GM23248 (cell line): Measurements from ENCODE around the gene KRT84. TPM values are rescaled to one million over a fixed set of nuclear protein-coding genes. Genes with fewer than 3 reads are reported as not detected.

ENCODE experiments used
- DNase-seq: peaks from one replicate; pipeline ENCODE4 v3.0.0-alpha.2; 2015
- H2AFZ ChIP-seq: fragments of 200-600 bp; sonication (generic); 2 replicates; pipeline ENCODE4 v1.6.1; 2016; ENCODE audit warnings: antibody characterized with exemption
- H3F3A ChIP-seq: fragments of 200-600 bp; sonication (generic); 2 replicates; pipeline ENCODE4 v1.6.1; 2016; ENCODE audit warnings: mild to moderate bottlenecking, antibody characterized with exemption, mixed run types; ENCODE audit not compliant: insufficient read depth
- H3K27ac ChIP-seq: fragments of 200-600 bp; sonication (generic); 2 replicates; pipeline ENCODE4 v1.5.1; 2016; ENCODE audit warnings: mild to moderate bottlenecking
- H3K27me3 ChIP-seq: fragments of 200-600 bp; sonication (generic); replicated peaks from 2 replicates; pipeline ENCODE4 v1.6.1; 2016; ENCODE audit warnings: mild to moderate bottlenecking; ENCODE audit not compliant: insufficient read depth
- H3K36me3 ChIP-seq: fragments of 200-600 bp; sonication (generic); 2 replicates; pipeline ENCODE4 v1.6.1; 2016; ENCODE audit warnings: low read depth, mild to moderate bottlenecking
- H3K4me1 ChIP-seq: fragments of 200-600 bp; sonication (generic); 2 replicates; pipeline ENCODE4 v1.6.1; 2016; ENCODE audit warnings: mild to moderate bottlenecking; ENCODE audit not compliant: insufficient read depth
- H3K4me2 ChIP-seq: fragments of 200-600 bp; sonication (generic); one replicate; pipeline ENCODE4 v1.6.1; 2016; ENCODE audit warnings: mild to moderate bottlenecking; ENCODE audit not compliant: unreplicated experiment
- H3K4me3 ChIP-seq: fragments of 200-600 bp; sonication (generic); 2 replicates; pipeline ENCODE4 v1.5.1; 2016; ENCODE audit warnings: mild to moderate bottlenecking
- H3K79me2 ChIP-seq: fragments of 200-600 bp; sonication (generic); 2 replicates; pipeline ENCODE4 v1.6.1; 2016; ENCODE audit warnings: mild to moderate bottlenecking; ENCODE audit not compliant: insufficient read depth
- H3K9ac ChIP-seq: fragments of 200-600 bp; sonication (generic); 2 replicates; pipeline ENCODE4 v1.6.1; 2016; ENCODE audit warnings: mild to moderate bottlenecking
- H3K9me2 ChIP-seq: fragments of 200-600 bp; sonication (generic); 2 replicates; pipeline ENCODE4 v1.6.1; 2016; ENCODE audit warnings: mixed run types, mild to moderate bottlenecking, moderate library complexity; ENCODE audit not compliant: insufficient read depth
- H3K9me3 ChIP-seq: fragments of 200-600 bp; sonication (generic); one replicate; pipeline ENCODE4 v1.6.1; 2017; ENCODE audit warnings: low read depth
- H4K20me1 ChIP-seq: fragments of 200-600 bp; sonication (generic); 2 replicates; pipeline ENCODE4 v1.6.0; 2016; ENCODE audit not compliant: insufficient read depth
- EZH2 ChIP-seq: fragments of 200-600 bp; sonication (generic); IDR thresholded peaks from 2 replicates; pipeline ENCODE4 v1.6.1; 2018; ENCODE audit warnings: antibody characterized with exemption, mild to moderate bottlenecking; ENCODE audit not compliant: insufficient read depth, poor library complexity, severe bottlenecking
- EZH2phosphoT487 ChIP-seq: fragments of 200-600 bp; sonication (generic); IDR thresholded peaks from 2 replicates; pipeline ENCODE4 v1.6.1; 2018; ENCODE audit warnings: antibody characterized with exemption, moderate library complexity, mild to moderate bottlenecking, low read depth; ENCODE audit not compliant: insufficient read depth
- WGBS, 2 experiments: methylation state at CpG; one replicate each; pipeline ENCODE4 v1.1.6; 2015 to 2017; ENCODE audit warnings: low lambda C conversion rate in 2 of 2, low coverage in 1 of 2; ENCODE audit errors: missing lambda C conversion rate in 2 of 2; 5-methylcytosine and 5-hydroxymethylcytosine counted together
- in situ Hi-C: fragments of 300-500 bp; cut with MboI; formaldehyde crosslinking; loops from 2 replicates; pipeline ENCODE4 v1.15.0; 2020
- polyA plus RNA-seq: library from polyadenylated mRNA; unstranded; fragments of >200 nt; fragmentation: Nextera tagmentation; extraction: Ambion mirVana; gene quantifications from 2 replicates; pipeline ENCODE4 v1.2.1, GENCODE V29; 2016
- total RNA-seq: library from RNA; depleted of rRNA; stranded (reverse); fragments of >200 nt; shearing (Covaris generic); gene quantifications from 2 replicates; pipeline ENCODE4 v1.2.3, GENCODE V29; 2014

KRT84 gene
- total and polyA plus RNA-seq, 2 experiments from 2014 or later, result not detected

DNA sequence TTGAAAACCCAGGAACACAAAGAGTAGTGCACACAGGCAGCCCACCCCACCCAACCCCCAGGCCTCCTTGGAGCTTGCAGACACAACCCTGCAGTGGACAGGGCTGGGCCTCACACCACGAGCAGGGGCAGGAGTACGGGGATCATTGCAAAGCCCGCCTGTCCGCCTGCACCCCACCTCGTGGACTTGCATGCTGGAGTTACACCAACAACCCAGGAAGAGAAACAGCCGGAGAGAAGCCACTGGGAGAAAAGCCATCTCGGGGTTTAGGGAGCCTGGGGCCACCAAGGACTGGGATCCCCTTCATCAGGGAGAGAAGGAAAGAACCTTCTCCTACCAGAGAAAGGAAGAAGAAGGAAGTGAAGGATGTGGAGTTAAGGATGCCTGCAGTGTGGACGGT lies 8.2 kb downstream of the KRT84 start:
- H2AFZ ChIP-seq, result no peak overlapping the region
- H3K4me2 ChIP-seq, result no peak overlapping the region
- H3K4me1 ChIP-seq, result no peaks in the 10 kb centered on the region
- H4K20me1 ChIP-seq, result no peaks in the 10 kb centered on the region
- H3K9me2 ChIP-seq, result no peaks in the 10 kb centered on the region
- no peak overlapping the region for H3K4me3 ChIP-seq
- no peak overlapping the region for H3K27ac ChIP-seq
- DNase-seq, result no peak
- H3K79me2 ChIP-seq, result no peaks in the 10 kb centered on the region
- H3K27me3 ChIP-seq, result no peaks in the 10 kb centered on the region
- H3K36me3 ChIP-seq, result no peaks in the 10 kb centered on the region
- no peak overlapping the region for H3K9ac ChIP-seq
- no peaks in the 10 kb centered on the region for H3F3A ChIP-seq
- no peaks in the 10 kb centered on the region for H3K9me3 ChIP-seq
- no peak for TF ChIP-seq EZH2phosphoT487
- TF ChIP-seq EZH2, result no peak
- in situ Hi-C loops, result loop anchor here (25.0 kb wide), 1 partner anchor 610 kb away; no protein-coding TSS in a partner anchor
- WGBS, 2 experiments, result 66 to 74% methylated on average over 8 of the region's 8 CpGs

DNA sequence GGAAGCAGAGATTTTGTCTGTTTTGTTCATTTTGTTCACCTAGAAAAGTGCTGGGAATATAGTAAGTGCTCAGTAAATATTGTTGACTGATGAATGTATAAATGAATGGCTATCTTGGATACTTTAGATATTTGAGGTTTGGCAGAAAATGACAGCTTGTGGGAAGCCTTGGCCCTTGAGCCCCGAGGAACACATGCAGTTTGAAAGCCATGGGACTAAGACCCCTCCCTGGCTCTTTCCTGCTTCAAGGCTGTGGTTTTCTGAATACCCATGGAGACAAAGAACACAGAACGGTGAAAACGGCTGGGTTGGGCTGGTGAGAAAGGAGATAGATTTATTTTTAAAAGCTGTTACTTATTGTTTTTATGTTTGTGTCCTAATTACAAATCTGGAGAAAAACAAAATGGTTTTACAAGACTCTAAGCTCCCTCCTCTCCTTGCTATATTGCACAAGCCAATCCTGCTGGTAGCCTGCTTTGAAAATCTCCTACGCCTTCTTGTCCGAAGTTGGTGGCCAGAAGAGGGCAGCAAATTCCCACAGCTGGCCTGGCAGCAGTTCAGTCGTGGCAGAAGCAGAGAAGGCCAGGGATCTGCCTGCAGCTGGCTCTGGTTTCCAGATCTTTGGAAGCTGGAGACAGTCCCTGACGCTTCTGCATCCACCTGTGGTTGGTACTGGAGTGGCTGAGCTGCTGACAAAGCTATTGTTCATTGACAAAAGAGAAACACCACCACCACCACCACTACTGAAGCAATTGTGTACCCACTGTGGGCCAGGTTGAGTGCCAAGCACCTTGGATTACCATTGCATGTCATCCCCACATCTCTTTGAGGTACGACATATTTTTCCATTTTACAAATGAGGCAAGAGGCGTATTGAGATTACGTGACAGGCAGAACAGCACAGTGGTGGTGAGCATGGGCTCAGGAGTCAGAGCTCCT lies 13.0 kb downstream of the KRT84 start:
- Histone ChIP-seq H4K20me1 (no peaks in the 10 kb centered on the region), H3K4me2 (no peak overlapping the region), H3F3A (no peaks in the 10 kb centered on the region), H3K79me2 (no peaks in the 10 kb centered on the region), H3K27me3 (peaks cover 14% of the 10 kb centered on the region), H3K4me1 (0 out of 2 replicates have a peak, but pooled peaks cover 2% of the 10 kb centered on the region), H3K9me3 (no peaks in the 10 kb centered on the region), H3K27ac (no peak overlapping the region), H3K4me3 (no peak overlapping the region), H3K36me3 (no peaks in the 10 kb centered on the region), H3K9ac (no peak overlapping the region), H2AFZ (no peak overlapping the region), H3K9me2 (no peaks in the 10 kb centered on the region)
- DNase-seq, result peak; percentile 95
- in situ Hi-C loops, result no loop called here
- TF ChIP-seq EZH2 (no peak), EZH2phosphoT487 (no peak)
- WGBS, 2 experiments, result 13 to 14% methylated on average over 10 of the region's 10 CpGs

DNA sequence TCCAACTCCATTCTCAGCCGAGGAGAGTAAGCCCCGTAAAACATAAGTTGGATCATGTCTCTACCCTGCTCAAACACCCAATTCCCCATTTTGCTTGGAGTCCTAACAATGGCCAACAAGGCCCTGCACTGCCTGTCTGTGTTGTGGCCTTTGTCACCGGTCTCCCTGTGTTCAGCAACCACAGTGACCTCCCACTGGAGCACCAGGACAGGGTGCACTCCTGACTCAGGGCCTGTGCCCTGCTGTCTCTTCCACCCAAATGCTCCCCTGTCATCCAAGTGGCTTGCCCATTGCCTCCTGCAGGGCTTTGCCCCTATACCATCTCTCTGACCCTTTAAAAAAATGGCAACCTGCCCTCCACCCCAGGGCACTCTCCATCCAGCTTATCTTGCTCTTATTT lies 13.7 kb downstream of the KRT84 start:
- 78 to 79% methylated on average over 3 of the region's 3 CpGs for WGBS, 2 experiments
- in situ Hi-C loops, result no loop called here
- DNase-seq, result no peak

GRCh38 chr12:52370926-52371608 lies 14.4 kb downstream of the KRT84 start:
- no peaks in the 10 kb centered on the region for H4K20me1 ChIP-seq
- in situ Hi-C loops, result no loop called here
- DNase-seq, result peak; percentile 70
- 32 to 37% methylated on average over 12 of the region's 12 CpGs for WGBS, 2 experiments
- no peaks in the 10 kb centered on the region for H3K9me2 ChIP-seq
- H3K27me3 ChIP-seq, result peaks cover 22% of the 10 kb centered on the region
- no peaks in the 10 kb centered on the region for H3K79me2 ChIP-seq
- no peak overlapping the region for H3K9ac ChIP-seq
- peak overlapping the region; percentile 67; the same call in 1 of the 2 replicates for H2AFZ ChIP-seq
- TF ChIP-seq EZH2 (no peak), EZH2phosphoT487 (no peak)
- no peak overlapping the region for H3K4me2 ChIP-seq
- H3K4me1 ChIP-seq, result 0 out of 2 replicates have a peak, but pooled peaks cover 2% of the 10 kb centered on the region
- H3K9me3 ChIP-seq, result no peaks in the 10 kb centered on the region
- H3K27ac ChIP-seq, result no peak overlapping the region
- no peaks in the 10 kb centered on the region for H3K36me3 ChIP-seq
- H3F3A ChIP-seq, result no peaks in the 10 kb centered on the region
- no peak overlapping the region for H3K4me3 ChIP-seq

More for the DNA sequence above, 13.7 kb downstream of the KRT84 start:
- H4K20me1 ChIP-seq, result no peaks in the 10 kb centered on the region
- no peaks in the 10 kb centered on the region for H3K79me2 ChIP-seq
- H3K9me3 ChIP-seq, result no peaks in the 10 kb centered on the region
- no peak overlapping the region for H3K4me3 ChIP-seq
- no peak overlapping the region for H3K27ac ChIP-seq
- no peak for TF ChIP-seq EZH2
- TF ChIP-seq EZH2phosphoT487, result no peak
- H3K9me2 ChIP-seq, result no peaks in the 10 kb centered on the region
- no peak overlapping the region for H3K4me2 ChIP-seq
- no peak overlapping the region for H3K9ac ChIP-seq
- 0 out of 2 replicates have a peak, but pooled peaks cover 2% of the 10 kb centered on the region for H3K4me1 ChIP-seq
- H3K27me3 ChIP-seq, result peaks cover 19% of the 10 kb centered on the region
- H3F3A ChIP-seq, result no peaks in the 10 kb centered on the region
- peak overlapping the region; percentile 67; the same call in 1 of the 2 replicates for H2AFZ ChIP-seq
- H3K36me3 ChIP-seq, result no peaks in the 10 kb centered on the region
